Suprapubic skin (tissue), 4 donors: ENCODE results near the gene GGT7. TPM values are rescaled to one million over a fixed set of nuclear protein-coding genes. Genes with fewer than 3 reads are reported as not detected.
A peak's percentile ranks its signal among the peaks of the same experiment; 100 is the strongest.

ENCODE experiments used
- DNase-seq, 2 donors: peaks; one replicate each; pipeline ENCODE4 v3.0.0-alpha.2; 2019; ENCODE audit warnings: low spot score in 2 of 2
- H3K27ac ChIP-seq: fragments of 200-600 bp; sonication (generic); one replicate; pipeline ENCODE4 v1.5.1; 2019
- H3K27me3 ChIP-seq: fragments of 200-600 bp; sonication (generic); one replicate; pipeline ENCODE4 v1.5.1; 2019
- H3K36me3 ChIP-seq: fragments of 200-600 bp; sonication (generic); one replicate; pipeline ENCODE4 v1.5.1; 2019
- H3K4me1 ChIP-seq: fragments of 200-600 bp; sonication (generic); one replicate; pipeline ENCODE4 v1.5.1; 2019
- H3K4me3 ChIP-seq: fragments of 200-600 bp; sonication (generic); one replicate; pipeline ENCODE4 v1.5.1; 2019; ENCODE audit warnings: mild to moderate bottlenecking
- H3K9me3 ChIP-seq: fragments of 200-600 bp; sonication (generic); one replicate; pipeline ENCODE4 v1.5.1; 2019
- CTCF ChIP-seq, 2 donors: fragments of 200-600 bp in 1 of 2; fragments of 450-650 bp in 1 of 2; sonication (generic) in 1 of 2; IDR thresholded peaks; one replicate each; pipeline ENCODE4 v1.5.1; 2016 to 2019; ENCODE audit warnings: antibody characterized with exemption in 2 of 2, mild to moderate bottlenecking in 1 of 2, moderate library complexity in 1 of 2
- EP300 ChIP-seq: sonication (generic); formaldehyde crosslinking; IDR thresholded peaks from one replicate; pipeline ENCODE4 v1.6.1; 2017; ENCODE audit warnings: antibody characterized with exemption
- POLR2A ChIP-seq, 2 donors: fragments of 450-650 bp; IDR thresholded peaks; one replicate each; pipeline ENCODE4 v1.6.1; 2017; ENCODE audit warnings: antibody characterized with exemption in 2 of 2, mild to moderate bottlenecking in 2 of 2, moderate library complexity in 2 of 2
- POLR2AphosphoS5 ChIP-seq, 3 donors: sonication (generic); formaldehyde crosslinking; IDR thresholded peaks; one replicate each; pipeline ENCODE4 v1.6.1; 2017; ENCODE audit warnings: antibody characterized with exemption in 3 of 3
- WGBS: methylation state at CpG from one replicate; pipeline ENCODE4 v1.1.5; 2018; 5-methylcytosine and 5-hydroxymethylcytosine counted together
- total RNA-seq, 4 donors: library from RNA; depleted of rRNA; stranded (reverse); fragments of >200 nt; gene quantifications; one replicate each; pipeline ENCODE4 v1.1.0, GENCODE V29; 2016

Gene GGT7
- total RNA-seq, 4 donors from 2014 or later: 4.3 to 13.1 (median 11.1) TPM

GRCh38 chr20:34871320-34871926 is 1.2 kb downstream of the GGT7 start:
- no peaks in the 10 kb centered on the region for H3K27me3 ChIP-seq
- no peak for TF ChIP-seq POLR2AphosphoS5 (IDR thresholded peaks at IDR 0.05)
- no peak for TF ChIP-seq CTCF (IDR thresholded peaks at IDR 0.05)
- no peak for TF ChIP-seq EP300
- no peak for TF ChIP-seq POLR2A (IDR thresholded peaks at IDR 0.05)
- WGBS: 97% methylated on average over 7 of the region's 7 CpGs
- no peaks in the 10 kb centered on the region for H3K36me3 ChIP-seq
- H3K4me1 ChIP-seq: peaks cover 33% of the 10 kb centered on the region
- no peaks in the 10 kb centered on the region for H3K9me3 ChIP-seq
- H3K27ac ChIP-seq: no peak overlapping the region
- DNase-seq: no peak
- H3K4me3 ChIP-seq: peak overlapping the region; percentile 68

- 94% methylated on average over 5 of the region's 5 CpGs for WGBS
Measured at GRCh38 chr20:34864216-34864615, 8.4 kb downstream of the GGT7 start.

GRCh38 chr20:34863421-34863965 is 9.2 kb downstream of the GGT7 start:
- Histone ChIP-seq H3K9me3 (no peaks in the 10 kb centered on the region), H3K4me1 (peaks cover 5% of the 10 kb centered on the region), H3K27ac (no peak overlapping the region), H3K36me3 (peaks cover 17% of the 10 kb centered on the region), H3K4me3 (no peak overlapping the region), H3K27me3 (no peaks in the 10 kb centered on the region)
- 79% methylated on average over 32 of the region's 32 CpGs for WGBS
- no peak for TF ChIP-seq POLR2A (IDR thresholded peaks at IDR 0.05)
- TF ChIP-seq POLR2AphosphoS5 (IDR thresholded peaks at IDR 0.05): no peak
- TF ChIP-seq EP300: no peak
- no peak for TF ChIP-seq CTCF (IDR thresholded peaks at IDR 0.05)
- peak in 1 of 2 donors; percentile 68 for DNase-seq

More at GRCh38 chr20:34864216-34864615, 8.4 kb downstream of the GGT7 start:
- H3K27me3 ChIP-seq: no peaks in the 10 kb centered on the region
- no peak overlapping the region for H3K27ac ChIP-seq
- H3K4me1 ChIP-seq: peaks cover 5% of the 10 kb centered on the region
- H3K9me3 ChIP-seq: no peaks in the 10 kb centered on the region
- H3K36me3 ChIP-seq: peaks cover 12% of the 10 kb centered on the region
- DNase-seq: no peak
- no peak overlapping the region for H3K4me3 ChIP-seq
- TF ChIP-seq EP300 (no peak), POLR2A (IDR thresholded peaks at IDR 0.05) (no peak), CTCF (IDR thresholded peaks at IDR 0.05) (no peak), POLR2AphosphoS5 (IDR thresholded peaks at IDR 0.05) (no peak)

GRCh38 chr20:34862724-34863123 is 9.9 kb downstream of the GGT7 start:
- TF ChIP-seq EP300 (no peak), CTCF (IDR thresholded peaks at IDR 0.05) (no peak), POLR2A (IDR thresholded peaks at IDR 0.05) (no peak), POLR2AphosphoS5 (IDR thresholded peaks at IDR 0.05) (no peak)
- Histone ChIP-seq H3K4me3 (no peak overlapping the region), H3K9me3 (no peaks in the 10 kb centered on the region), H3K27me3 (no peaks in the 10 kb centered on the region), H3K27ac (no peak overlapping the region), H3K36me3 (peaks cover 17% of the 10 kb centered on the region), H3K4me1 (peaks cover 5% of the 10 kb centered on the region)
- DNase-seq: peak in 1 of 2 donors; percentile 69
- whole genome bisulfite sequencing: 92% methylated on average over 12 of the region's 12 CpGs

GRCh38 chr20:34861386-34862084 is 11.1 kb downstream of the GGT7 start:
- peaks cover 23% of the 10 kb centered on the region for H3K36me3 ChIP-seq
- H3K4me3 ChIP-seq: no peak overlapping the region
- 83% methylated on average over 7 of the region's 7 CpGs for WGBS
- H3K4me1 ChIP-seq: peaks cover 5% of the 10 kb centered on the region
- no peak for TF ChIP-seq EP300
- TF ChIP-seq POLR2A (IDR thresholded peaks at IDR 0.05): no peak
- TF ChIP-seq POLR2AphosphoS5 (IDR thresholded peaks at IDR 0.05): no peak
- TF ChIP-seq CTCF (IDR thresholded peaks at IDR 0.05): no peak
- DNase-seq: peak in 1 of 2 donors; percentile 74
- no peak overlapping the region for H3K27ac ChIP-seq
- no peaks in the 10 kb centered on the region for H3K9me3 ChIP-seq
- no peaks in the 10 kb centered on the region for H3K27me3 ChIP-seq
